HFFc6 (cell line): ENCODE results near the gene PNPO. TPM values are rescaled to one million over a fixed set of nuclear protein-coding genes. Genes with fewer than 3 reads are reported as not detected.

Experiments used
- DNase-seq: peaks from one replicate; pipeline ENCODE4 v3.0.0-alpha.2; 2018
- H3K27ac Mint-ChIP-seq: 2 replicates; pipeline ENCODE4 v1.8.0; 2020; ENCODE audit warnings: mild to moderate bottlenecking, mixed read lengths
- H3K27me3 Mint-ChIP-seq: 2 replicates; pipeline ENCODE4 v1.8.0; 2021; ENCODE audit warnings: mild to moderate bottlenecking, moderate library complexity, mixed read lengths; ENCODE audit not compliant: insufficient read depth
- H3K36me3 Mint-ChIP-seq: 2 replicates; pipeline ENCODE4 v1.8.0; 2021; ENCODE audit warnings: low read depth, mixed read lengths
- H3K4me1 Mint-ChIP-seq: 2 replicates; pipeline ENCODE4 v1.8.0; 2020; ENCODE audit warnings: low read depth, mixed read lengths
- H3K4me3 Mint-ChIP-seq: 2 replicates; pipeline ENCODE4 v1.8.0; 2020; ENCODE audit warnings: mild to moderate bottlenecking, moderate library complexity, mixed read lengths
- H3K9me3 Mint-ChIP-seq: 2 replicates; pipeline ENCODE4 v1.8.0; 2020; ENCODE audit warnings: mild to moderate bottlenecking, mixed read lengths
- total RNA-seq, 6 experiments: library from RNA; stranded (reverse); fragmentation: NEBNext Ultra II Directional; extraction: Animal tissue kit (Norgen Biotek cat#: 25700); gene quantifications; 2 replicates in 1 of 6; 3 replicates in 5 of 6; pipeline ENCODE4 v1.2.3, GENCODE V29; 2021
- TF ChIP-seq, protein P1 (sequence below): fragments of 200-600 bp; sonication (generic); IDR thresholded peaks from 2 replicates; pipeline ENCODE4 v1.5.0; 2021; ENCODE audit warnings: antibody characterized with exemption, mild to moderate bottlenecking

PNPO gene
- total RNA-seq, 6 experiments from 2014 or later = 46.0 to 55.5 (median 51.1) TPM

- Mint-ChIP-seq H3K27ac (peak overlapping the region; percentile 93), H3K9me3 (0 out of 2 replicates have a peak, but pooled peaks cover 3% of the 10 kb centered on the region), H3K27me3 (peaks cover 5% of the 10 kb centered on the region; the same call in 1 of the 2 replicates), H3K4me3 (peak overlapping the region; percentile 91), H3K4me1 (peaks cover 41% of the 10 kb centered on the region), H3K36me3 (peaks cover 4% of the 10 kb centered on the region)
- DNase-seq = no peak
- TF ChIP-seq, protein P1, sequence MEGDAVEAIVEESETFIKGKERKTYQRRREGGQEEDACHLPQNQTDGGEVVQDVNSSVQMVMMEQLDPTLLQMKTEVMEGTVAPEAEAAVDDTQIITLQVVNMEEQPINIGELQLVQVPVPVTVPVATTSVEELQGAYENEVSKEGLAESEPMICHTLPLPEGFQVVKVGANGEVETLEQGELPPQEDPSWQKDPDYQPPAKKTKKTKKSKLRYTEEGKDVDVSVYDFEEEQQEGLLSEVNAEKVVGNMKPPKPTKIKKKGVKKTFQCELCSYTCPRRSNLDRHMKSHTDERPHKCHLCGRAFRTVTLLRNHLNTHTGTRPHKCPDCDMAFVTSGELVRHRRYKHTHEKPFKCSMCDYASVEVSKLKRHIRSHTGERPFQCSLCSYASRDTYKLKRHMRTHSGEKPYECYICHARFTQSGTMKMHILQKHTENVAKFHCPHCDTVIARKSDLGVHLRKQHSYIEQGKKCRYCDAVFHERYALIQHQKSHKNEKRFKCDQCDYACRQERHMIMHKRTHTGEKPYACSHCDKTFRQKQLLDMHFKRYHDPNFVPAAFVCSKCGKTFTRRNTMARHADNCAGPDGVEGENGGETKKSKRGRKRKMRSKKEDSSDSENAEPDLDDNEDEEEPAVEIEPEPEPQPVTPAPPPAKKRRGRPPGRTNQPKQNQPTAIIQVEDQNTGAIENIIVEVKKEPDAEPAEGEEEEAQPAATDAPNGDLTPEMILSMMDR = no peak
These were observed 732 bp downstream of the PNPO start for GRCh38 chr17:47942096-47942510.

- H3K4me1 Mint-ChIP-seq = peaks cover 42% of the 10 kb centered on the region
- TF ChIP-seq, protein P1 = no peak
- H3K27me3 Mint-ChIP-seq = peaks cover 5% of the 10 kb centered on the region; the same call in 1 of the 2 replicates
- peaks cover 4% of the 10 kb centered on the region for H3K36me3 Mint-ChIP-seq
- H3K27ac Mint-ChIP-seq = peak overlapping the region; percentile 93; the same call in 1 of the 2 replicates
- 0 out of 2 replicates have a peak, but pooled peaks cover 3% of the 10 kb centered on the region for H3K9me3 Mint-ChIP-seq
- no peak for DNase-seq
- H3K4me3 Mint-ChIP-seq = peak overlapping the region; percentile 91
These were observed 1.2 kb downstream of the PNPO start for GRCh38 chr17:47942568-47942967.

DNA sequence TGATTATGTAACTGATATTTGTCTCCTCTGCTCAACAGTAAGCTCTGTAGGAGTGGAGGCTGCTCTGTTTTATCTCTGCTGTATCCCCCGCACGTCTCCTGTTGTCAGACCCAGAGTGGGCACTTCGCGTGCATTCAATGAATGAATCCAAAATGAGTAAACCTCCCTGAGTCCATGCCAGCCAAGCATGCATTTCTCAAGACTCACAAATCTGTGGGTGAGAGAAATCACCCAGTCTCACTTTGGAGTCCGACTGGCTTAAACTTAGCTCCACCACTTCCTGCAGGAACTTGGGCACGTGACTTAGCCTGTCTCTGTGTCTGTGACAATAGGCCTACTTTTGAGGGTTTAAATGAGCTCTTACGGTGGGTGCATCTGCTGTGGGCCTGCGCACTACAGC is 3.7 kb downstream of the PNPO start:
- Mint-ChIP-seq H3K27me3 (peaks cover 5% of the 10 kb centered on the region; the same call in 1 of the 2 replicates), H3K9me3 (0 out of 2 replicates have a peak, but pooled peaks cover 3% of the 10 kb centered on the region), H3K4me3 (no peak overlapping the region), H3K27ac (peak overlapping the region; percentile 54; the same call in 1 of the 2 replicates), H3K4me1 (peaks cover 60% of the 10 kb centered on the region), H3K36me3 (peaks cover 4% of the 10 kb centered on the region)
- DNase-seq = no peak
- TF ChIP-seq, protein P1 = no peak

DNA sequence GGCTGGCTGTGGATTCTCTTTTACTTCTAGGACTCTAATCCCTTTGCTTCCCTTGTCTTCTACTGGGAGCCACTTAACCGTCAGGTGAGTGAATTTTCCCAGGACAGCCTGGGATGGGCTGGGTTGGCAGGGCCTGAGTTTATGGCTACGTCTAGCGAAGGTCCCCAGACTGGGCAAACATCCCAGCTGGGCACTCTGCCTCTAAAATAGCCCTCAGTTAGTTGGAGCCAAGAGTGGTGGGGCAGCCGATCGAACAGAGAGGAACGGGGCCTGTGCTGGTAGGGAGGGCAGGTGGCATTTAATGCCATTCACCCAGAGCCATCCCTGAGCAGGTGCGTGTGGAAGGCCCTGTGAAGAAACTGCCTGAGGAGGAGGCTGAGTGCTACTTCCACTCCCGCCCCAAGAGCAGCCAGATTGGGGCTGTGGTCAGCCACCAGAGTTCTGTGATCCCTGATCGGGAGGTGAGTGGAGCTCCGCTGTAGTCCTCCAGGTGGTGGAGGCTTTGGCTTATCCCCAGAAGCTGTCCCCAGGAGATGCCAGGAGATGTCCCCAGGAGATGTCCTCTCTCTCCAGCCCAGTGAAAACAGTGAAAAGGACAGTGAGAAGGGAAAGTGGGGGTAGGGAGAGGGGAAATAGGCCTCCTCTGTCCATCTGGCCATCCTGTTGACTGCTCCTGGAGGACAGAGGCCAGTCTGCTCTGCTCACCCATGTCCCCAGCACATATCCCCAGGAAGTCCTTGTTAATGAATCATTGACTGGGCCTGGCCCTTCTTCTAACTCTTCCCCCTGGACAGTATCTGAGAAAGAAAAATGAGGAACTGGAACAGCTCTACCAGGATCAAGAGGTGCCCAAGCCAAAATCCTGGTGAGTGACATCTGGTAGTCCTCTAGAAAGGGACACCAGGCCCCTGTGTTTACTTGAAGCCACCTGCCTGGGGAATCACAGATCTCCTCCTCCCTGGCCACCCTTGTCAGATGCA is 4.4 kb downstream of the PNPO start:
- peaks cover 4% of the 10 kb centered on the region; the same call in 1 of the 2 replicates for H3K27me3 Mint-ChIP-seq
- TF ChIP-seq, protein P1 = no peak
- peaks cover 58% of the 10 kb centered on the region for H3K4me1 Mint-ChIP-seq
- no peak for DNase-seq
- peaks cover 4% of the 10 kb centered on the region for H3K36me3 Mint-ChIP-seq
- H3K4me3 Mint-ChIP-seq = no peak overlapping the region
- H3K9me3 Mint-ChIP-seq = 0 out of 2 replicates have a peak, but pooled peaks cover 3% of the 10 kb centered on the region
- peak overlapping the region; percentile 54 for H3K27ac Mint-ChIP-seq

DNA sequence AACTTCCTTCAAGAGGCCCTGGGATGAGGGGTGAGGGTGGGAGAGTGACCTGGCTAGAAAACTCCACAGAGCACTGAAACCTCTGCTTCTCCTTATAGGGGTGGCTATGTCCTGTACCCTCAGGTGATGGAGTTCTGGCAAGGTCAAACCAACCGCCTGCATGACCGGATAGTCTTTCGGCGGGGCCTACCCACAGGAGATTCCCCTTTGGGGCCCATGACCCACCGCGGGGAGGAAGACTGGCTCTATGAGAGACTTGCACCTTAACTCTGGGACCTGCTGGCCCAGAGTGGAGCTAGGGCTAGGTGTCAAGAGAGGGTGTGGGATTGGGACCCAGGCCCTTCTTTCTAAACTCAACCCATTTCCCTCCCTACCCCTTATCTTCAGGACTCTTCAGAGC is 5.1 kb downstream of the PNPO start:
- Mint-ChIP-seq H3K9me3 (no peaks in the 10 kb centered on the region), H3K36me3 (no peaks in the 10 kb centered on the region; the same call in 1 of the 2 replicates), H3K27ac (no peak overlapping the region; the same call in 1 of the 2 replicates), H3K27me3 (peaks cover 4% of the 10 kb centered on the region; the same call in 1 of the 2 replicates), H3K4me1 (peaks cover 52% of the 10 kb centered on the region), H3K4me3 (no peak overlapping the region)
- TF ChIP-seq, protein P1 = no peak
- no peak for DNase-seq
